G401 (cell line): ENCODE data around the gene CDC42BPA. TPM values are rescaled to one million over a fixed set of nuclear protein-coding genes. Genes with fewer than 3 reads are reported as not detected.
"Not testable (repeated sequence)": the region's sequence is repeated elsewhere in the genome, so short reads cannot be mapped to it uniquely, and the experiment has no call there.

Experiments
- DNase-seq: peaks from one replicate; pipeline ENCODE4 v3.0.0-alpha.2; 2015; ENCODE audit warnings: low spot score
- in situ Hi-C: cut with HindIII; loops from 2 replicates; pipeline ENCODE4 v1.10.0; 2016; ENCODE audit warnings: low sequenced_read_pairs, mixed read lengths
- total RNA-seq: library from RNA; depleted of rRNA; stranded (reverse); fragments of >200 nt; shearing (Covaris generic); gene quantifications from 2 replicates; pipeline ENCODE4 v1.2.3, GENCODE V29; 2014; rRNA removed

The CDC42BPA gene, protein sequence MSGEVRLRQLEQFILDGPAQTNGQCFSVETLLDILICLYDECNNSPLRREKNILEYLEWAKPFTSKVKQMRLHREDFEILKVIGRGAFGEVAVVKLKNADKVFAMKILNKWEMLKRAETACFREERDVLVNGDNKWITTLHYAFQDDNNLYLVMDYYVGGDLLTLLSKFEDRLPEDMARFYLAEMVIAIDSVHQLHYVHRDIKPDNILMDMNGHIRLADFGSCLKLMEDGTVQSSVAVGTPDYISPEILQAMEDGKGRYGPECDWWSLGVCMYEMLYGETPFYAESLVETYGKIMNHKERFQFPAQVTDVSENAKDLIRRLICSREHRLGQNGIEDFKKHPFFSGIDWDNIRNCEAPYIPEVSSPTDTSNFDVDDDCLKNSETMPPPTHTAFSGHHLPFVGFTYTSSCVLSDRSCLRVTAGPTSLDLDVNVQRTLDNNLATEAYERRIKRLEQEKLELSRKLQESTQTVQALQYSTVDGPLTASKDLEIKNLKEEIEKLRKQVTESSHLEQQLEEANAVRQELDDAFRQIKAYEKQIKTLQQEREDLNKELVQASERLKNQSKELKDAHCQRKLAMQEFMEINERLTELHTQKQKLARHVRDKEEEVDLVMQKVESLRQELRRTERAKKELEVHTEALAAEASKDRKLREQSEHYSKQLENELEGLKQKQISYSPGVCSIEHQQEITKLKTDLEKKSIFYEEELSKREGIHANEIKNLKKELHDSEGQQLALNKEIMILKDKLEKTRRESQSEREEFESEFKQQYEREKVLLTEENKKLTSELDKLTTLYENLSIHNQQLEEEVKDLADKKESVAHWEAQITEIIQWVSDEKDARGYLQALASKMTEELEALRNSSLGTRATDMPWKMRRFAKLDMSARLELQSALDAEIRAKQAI (N-terminal part only)
- 9.8 and 13.1 TPM in 2 replicates for total RNA-seq

- in situ Hi-C loops, result no loop called here
- peak; percentile 79 for DNase-seq
Measured at GRCh38 chr1:227318016-227318852, at the start of gene CDC42BPA. Gene CDC42BPA, minus strand, starts transcription at chr1:227318492. Its CDS starts 1,310 bp downstream, at chr1:227317182.

DNA sequence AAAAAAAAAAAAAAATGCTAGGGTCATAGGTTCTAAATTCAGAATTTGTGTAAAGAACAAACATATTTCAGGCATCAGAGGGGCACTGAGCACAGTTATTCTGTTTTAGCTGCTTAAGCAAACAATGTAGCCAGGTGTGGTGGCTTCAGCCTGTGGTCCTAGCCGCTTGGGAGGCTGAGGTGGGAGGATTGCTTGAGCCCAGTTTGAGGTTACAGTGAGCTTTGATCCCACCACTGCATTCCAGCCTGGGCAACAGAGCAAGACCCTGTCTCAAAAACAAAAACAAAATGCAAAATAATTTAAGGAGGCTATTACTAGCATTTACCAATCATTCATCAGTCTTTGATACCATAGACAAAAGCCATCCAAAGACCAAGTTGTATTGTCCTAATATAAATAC lies 49.7 kb upstream of the CDC42BPA start:
- no peak for DNase-seq
- in situ Hi-C loops, result no loop called here

- no peak for DNase-seq
- in situ Hi-C loops, result no loop called here
Measured at GRCh38 chr1:227365473-227366431, 47.5 kb upstream of the CDC42BPA start.

DNA sequence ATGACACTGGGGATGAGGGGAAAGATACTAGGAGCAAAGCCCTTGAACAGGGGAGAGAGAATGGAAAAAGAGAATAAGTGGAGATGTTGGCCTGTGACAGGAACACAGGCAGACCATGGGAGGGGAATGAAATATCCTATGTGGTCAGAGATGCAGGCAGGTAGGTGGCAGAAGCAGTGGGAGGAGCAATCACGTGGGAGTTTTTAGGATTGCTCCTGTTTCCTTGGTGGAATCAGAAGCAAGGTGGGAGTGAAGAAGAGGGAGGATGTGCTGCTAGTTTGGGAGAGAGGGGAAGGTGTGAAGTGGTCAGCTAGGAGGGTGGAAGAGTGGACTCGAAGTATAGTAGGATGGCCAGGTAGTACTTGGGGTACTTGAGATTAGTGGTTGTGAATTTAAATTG lies 46.4 kb upstream of the CDC42BPA start:
- in situ Hi-C loops, result no loop called here
- no peak for DNase-seq

- in situ Hi-C loops, result no loop called here
- no peak for DNase-seq
Measured at GRCh38 chr1:227363825-227364224, 45.5 kb upstream of the CDC42BPA start.

DNA sequence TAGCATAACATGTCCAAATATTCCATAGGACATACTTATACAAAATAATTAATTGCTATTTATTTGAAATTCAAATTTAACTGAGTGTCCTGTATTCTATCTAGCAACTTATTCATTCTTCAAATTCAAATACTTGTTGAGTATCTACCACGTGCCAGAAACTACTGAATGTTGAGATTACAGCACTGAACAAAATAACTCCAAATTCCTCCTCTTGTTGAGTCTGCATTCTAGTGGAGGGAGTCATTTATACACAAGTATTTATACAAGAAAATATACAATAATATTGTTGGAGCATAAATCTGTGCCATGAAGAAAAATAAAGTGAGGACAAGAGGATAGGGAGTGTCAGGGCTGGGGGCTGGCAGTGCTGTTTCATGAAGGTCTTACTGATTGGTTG lies 43.7 kb upstream of the CDC42BPA start:
- DNase-seq, result no peak
- in situ Hi-C loops, result no loop called here

DNA sequence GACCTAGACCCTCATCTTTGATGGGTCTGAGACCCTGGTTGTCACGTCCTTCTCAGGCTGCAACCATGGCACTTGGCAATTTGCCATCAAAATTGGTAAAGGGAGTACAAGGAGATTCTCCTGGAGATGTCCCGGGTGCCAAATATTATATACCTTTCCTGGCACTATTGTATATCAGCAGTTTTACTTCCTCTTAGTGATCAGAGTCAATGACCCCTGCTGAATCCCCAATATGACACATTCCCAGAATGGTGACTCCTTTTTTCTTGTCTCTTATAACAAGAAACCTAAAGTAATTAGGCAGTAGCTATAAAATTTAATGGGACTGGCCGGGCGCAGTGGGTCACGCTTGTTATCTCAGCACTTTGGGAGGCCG lies 39.6 kb upstream of the CDC42BPA start:
- DNase-seq, result no peak
- in situ Hi-C loops, result no loop called here

DNA sequence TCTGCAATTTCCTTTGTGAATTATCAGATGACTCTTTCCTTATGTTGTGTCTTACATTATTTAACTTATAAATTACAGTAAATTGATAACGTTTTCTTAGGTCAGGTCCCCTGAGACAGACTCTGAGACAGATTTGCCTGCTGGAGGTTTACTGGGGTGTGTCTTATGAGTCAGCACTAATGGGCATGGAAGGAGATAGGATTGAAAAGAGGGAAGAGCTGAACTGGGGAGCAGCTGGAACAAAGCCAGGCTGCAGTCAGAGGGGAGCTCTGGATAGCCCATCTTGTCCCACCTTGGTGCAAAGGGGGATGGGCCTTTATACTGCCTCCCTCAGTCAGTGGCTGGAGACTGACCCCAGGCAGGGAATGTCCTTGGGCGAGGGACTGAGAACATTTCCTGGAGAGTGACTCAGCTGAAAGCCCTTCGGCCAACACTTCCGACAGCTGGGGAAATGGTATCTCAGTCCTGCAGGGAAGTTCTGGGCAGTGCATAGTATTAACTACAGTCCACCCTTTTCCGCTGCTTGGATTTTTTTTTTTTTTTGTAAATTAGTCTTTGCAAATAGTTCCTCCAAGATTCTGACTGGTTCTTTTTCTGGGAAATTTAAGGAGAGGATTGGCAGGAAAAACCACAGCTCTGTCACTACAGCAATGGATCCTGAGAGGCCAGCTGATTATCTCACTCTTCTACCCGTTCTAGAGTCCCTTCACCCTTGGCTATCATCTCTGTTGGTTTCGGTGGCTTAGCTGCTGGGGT lies 39.1 kb upstream of the CDC42BPA start:
- in situ Hi-C loops, result no loop called here
- DNase-seq, result no peak

DNA sequence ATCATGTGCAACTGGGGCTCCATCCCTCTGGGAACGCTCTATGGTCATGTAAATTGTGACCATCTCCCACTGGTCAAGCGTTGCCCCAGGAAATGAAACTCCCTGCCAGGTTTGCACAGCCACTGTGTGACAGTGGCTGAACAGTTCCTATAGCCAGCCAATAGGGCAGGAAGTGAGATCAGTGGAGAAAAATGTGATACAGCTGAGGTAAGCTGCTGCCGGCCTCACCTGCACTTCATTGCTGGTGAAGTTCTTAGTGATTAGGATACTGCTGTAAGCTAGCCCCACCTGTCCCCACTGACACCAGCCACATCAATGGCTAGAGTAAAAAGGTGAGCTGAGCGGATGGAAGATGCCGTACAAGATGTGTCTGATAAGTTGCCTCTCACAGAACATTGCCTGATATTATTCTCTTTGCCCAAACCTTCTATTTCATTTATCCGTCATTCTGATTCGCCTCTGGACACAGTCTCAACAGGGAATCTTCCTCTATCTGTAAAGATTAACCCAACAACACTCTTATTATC lies 38.4 kb upstream of the CDC42BPA start:
- DNase-seq, result no peak
- in situ Hi-C loops, result no loop called here

GRCh38 chr1:227355542-227356245 lies 37.4 kb upstream of the CDC42BPA start:
- in situ Hi-C loops, result no loop called here
- no peak for DNase-seq

DNA sequence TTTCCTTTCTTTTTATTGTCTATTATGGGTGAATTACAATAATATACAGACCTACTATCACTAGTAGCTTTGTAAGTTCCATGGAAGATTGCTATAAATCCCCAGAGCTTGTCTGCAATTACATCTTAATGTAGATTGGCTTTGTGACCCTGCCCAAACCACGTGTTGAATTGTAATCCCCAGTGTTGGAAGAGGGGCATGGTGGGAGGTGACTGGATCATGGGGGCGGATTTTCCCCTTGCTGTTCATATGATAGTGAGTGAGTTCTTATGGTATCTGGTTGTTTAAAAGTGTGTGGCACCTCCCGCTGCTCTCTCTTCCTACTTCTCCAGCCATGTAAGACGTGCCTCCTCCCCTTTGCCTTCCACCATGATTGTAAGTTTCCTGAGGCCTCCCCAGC lies 34.9 kb upstream of the CDC42BPA start:
- in situ Hi-C loops, result no loop called here
- no peak for DNase-seq

DNA sequence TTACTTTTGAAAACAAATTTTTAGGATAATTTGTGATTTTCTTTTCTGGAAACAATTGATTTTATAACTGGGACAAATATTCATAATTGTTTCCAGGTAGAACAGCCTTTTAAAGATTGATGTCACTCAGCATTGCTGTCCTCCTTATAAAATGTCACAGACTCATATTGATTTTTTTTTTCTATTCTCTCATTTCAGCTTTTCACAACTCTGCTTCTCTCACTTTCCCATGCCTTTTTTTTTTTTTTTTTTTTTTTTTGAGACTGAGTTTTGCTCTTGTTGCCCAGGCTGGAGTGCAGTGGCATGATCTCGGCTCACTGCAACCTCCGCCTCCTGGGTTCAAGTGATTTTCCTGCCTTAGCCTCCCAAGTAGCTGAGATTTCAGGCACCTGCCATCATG lies 33.9 kb upstream of the CDC42BPA start:
- DNase-seq, in situ Hi-C loops: not testable (repeated sequence)

DNA sequence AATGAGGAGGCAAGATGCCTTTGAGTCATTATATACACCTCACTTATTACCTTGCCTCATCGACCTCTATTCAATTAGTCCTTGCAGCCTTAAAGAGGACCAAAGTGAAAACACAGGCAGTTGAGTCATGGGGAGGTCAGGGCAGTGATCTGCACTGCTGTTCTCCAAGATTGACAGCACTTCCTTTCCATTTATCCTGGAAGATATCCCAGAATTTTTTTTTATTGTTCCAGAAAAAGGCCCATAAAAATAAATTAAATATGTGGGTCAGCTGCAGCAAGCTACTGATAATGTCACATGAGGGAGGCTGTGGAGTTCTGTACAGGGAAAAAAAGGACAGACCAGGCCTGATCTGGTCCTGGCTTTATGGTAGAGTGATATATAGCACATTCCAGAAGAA lies 33.2 kb upstream of the CDC42BPA start:
- in situ Hi-C loops, result no loop called here
- DNase-seq, result no peak

- in situ Hi-C loops, result no loop called here
- no peak for DNase-seq
Measured at GRCh38 chr1:227349967-227350366, 31.7 kb upstream of the CDC42BPA start.

GRCh38 chr1:227343727-227344551 lies 25.6 kb upstream of the CDC42BPA start:
- no peak for DNase-seq
- in situ Hi-C loops, result no loop called here

GRCh38 chr1:227343206-227343605 lies 24.9 kb upstream of the CDC42BPA start:
- in situ Hi-C loops, result no loop called here
- DNase-seq, result no peak
